D341Med (cell line): ENCODE results near the gene KRTAP4-8.
"Not testable (repeated sequence)": the region's sequence is repeated elsewhere in the genome, so short reads cannot be mapped to it uniquely, and the experiment has no call there.

ENCODE experiments used
- DNase-seq: peaks from one replicate; pipeline ENCODE4 v3.0.0; 2012; ENCODE audit warnings: low spot score

The KRTAP4-8 gene

DNA sequence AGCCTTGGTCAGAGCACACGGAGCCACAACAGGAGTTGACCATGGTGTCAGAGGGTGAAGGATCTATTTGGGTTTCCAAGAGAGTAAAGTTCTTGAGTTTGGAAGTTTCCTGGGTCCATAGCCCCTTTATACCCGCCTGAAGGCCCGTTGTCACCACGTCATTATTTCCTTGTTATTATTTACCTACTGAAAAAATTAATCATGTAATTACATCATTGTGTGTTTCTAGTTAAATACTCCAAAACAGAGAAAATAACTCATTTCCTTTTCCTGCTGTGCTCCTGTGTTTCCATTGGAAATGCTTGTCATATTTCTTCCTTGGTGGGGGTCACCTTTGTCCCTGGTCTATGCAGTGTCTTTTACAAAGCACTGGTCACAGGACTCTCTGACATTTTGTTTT lies at the start of gene KRTAP4-8:
KRTAP4-8 (minus strand) TSS at position 101 of the 400 bp plus-strand sequence; CDS start at position 43, 58 bp downstream.
- no peak for DNase-seq

DNA sequence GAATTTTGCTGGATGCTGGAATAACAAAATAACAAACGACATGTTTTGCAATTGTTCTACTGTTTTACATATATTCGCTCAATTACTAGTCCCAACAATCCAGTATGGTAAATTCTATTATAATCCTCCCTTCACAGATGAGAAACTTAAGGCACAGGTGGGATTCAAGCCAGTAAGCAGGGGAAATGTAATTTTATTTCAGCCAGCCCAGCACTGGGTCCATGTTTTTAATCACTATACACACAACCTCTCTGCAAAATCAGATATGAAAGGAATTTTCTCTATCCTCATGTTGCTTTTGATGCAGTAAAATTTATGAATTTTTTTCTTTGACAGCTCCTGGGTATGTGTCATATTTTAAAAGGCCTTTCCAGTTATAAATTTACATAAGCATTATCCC lies 47.3 kb upstream of the KRTAP4-8 start:
- DNase-seq = no peak

DNA sequence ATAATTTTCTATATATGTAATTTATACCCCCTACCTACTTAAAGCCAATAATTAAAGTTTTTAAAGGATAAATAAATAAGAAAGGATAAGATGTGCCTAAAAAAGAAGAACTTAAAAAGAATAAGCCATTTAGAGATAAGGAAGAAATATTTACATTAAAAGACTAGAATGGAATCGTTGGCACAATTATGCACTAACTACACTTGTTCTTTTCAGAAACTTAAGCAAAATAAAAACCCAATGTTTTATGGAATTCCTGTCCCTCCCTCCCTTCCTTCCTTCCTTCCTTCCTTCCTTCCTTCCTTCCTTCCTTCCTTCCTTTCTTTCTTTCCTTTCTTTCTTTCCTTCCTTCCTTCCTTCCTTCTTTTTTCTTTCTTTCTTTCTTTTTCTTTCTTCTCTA lies 46.9 kb upstream of the KRTAP4-8 start:
- no peak for DNase-seq

DNA sequence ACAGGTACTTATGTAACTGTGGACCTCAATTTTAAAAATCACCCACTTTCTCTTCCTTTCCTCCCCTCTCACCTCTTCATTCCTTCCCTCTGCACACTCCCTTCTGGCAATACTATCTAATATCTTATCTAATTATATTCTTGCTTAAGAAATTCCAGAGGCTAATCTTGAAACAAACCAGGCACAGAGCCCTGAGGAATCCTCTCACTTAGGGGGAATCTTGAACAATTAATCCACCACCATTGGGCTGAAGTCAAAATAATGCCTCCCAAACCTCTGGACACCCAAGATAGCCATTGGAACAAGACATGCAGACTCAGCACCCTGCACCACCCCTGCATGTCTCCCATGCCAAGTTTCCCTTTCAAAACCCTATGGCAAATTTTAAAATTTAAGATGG lies 43.4 kb upstream of the KRTAP4-8 start:
- DNase-seq = no peak

DNA sequence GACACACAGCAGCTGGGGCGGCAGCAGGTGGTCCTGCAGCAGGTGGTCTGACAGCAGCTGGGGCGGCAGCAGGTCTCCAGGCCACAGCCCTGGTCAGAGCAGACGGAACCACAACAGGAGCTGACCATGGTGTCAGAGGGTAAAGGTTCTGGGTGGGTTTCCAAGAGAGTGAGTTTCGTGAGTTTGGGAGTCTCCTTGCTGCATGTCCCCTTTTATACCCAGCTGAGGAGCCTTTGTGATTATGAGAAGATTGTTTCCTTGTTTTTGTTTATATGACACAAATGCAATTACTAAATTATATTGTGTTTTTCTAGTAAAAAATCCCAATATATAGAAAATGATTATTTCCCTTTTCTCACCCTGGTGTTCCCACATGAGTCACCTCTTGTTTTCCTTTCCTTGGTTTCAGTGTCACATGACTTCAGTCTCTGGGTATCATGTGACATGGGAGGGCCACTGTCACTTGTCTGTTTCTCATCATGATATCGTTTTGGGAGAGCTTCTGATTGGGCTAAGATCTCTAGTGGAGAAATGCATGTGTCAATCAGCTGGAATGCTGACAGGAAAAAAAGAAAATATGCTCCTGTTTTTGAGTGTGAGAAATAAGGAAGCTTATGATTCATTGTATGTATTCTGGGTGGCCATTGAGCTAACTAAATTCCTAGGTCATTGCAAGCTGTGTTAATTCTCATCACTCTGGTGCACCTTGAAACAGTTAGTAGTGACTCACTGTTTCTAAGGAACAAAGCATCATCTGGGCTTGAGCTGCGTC lies 42.6 kb upstream of the KRTAP4-8 start, which contains the start of gene KRTAP4-6:
KRTAP4-6 (minus strand) TSS at position 185 of the 772 bp plus-strand sequence; CDS start at position 128, 57 bp downstream.
- DNase-seq = no peak

DNA sequence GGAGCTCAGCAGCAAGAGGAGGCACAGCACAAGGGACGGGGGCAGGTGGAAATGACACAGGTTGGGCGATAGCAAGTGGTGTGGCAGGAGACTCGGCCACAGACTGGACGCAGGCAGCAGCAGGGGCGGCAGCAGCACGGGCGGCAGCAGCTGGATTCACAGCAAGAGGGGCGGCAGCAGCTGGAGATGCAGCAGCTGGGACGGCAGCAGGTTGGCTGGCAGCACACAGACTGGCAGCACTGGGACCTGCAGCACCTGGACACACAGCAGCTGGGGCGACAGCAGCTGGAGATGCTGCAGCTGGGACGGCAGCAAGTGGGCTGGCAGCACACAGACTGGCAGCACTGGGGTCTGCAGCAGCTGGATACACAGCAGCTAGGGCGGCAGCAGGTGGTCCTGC lies 41.9 kb upstream of the KRTAP4-8 start:
- DNase-seq = not testable (repeated sequence)

DNA sequence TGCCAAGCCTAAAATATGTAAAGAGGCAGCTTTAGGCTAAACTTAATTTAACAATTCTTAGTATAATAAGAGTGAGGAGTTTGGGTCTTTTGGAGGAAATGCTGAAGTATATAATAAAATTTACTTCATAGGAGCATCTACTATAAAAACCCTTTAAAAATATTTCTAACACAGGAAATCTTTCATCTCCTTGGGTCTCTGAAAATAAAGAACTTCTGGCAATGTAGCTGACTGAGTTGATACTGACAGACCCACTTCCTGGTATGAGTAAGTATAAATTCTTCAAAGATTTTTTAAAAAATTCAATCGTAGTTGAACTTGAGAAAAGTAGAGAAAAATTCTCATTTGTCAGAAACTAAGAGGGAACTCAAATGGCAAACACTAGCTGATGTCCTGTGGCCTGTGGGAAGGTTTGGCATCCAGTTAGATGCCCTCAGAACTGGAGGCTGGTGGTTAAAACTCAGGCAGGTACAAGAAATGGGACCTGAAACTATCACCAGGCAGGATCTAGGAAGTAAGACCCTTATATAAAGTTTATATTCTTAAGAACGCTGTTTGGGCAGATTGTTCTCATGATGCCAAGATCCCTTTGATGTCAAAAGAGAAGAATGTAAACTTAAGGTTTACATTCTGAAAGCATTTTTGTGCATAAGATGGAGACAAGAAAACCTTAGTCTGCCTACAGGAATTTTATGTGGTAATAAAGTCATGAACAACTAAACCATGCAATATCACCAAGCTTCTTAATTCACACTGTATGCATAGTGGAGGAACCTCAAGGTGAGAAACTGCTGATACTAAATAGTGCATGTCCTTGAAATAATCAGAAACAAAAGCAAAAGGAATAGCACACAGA lies 36.2 kb upstream of the KRTAP4-8 start:
- no peak for DNase-seq

DNA sequence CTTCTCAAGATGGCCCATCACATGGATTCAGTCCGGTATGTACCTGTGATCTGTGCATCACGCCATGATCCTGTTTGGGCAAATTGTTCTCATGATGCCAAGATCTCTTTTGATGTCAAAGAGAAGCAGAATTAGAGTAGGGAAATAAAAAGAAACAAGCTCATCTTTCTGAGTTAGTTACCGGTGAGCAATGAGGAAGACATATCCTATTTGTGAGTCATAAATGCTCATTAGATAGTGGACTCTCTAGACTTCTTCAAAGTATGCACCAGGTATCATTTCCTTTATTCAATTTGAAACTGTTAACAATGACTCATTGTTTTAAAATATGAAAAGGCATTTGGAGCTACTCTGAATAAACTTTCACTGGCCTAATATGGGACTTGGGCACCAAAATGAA lies 34.0 kb upstream of the KRTAP4-8 start:
- DNase-seq = no peak

DNA sequence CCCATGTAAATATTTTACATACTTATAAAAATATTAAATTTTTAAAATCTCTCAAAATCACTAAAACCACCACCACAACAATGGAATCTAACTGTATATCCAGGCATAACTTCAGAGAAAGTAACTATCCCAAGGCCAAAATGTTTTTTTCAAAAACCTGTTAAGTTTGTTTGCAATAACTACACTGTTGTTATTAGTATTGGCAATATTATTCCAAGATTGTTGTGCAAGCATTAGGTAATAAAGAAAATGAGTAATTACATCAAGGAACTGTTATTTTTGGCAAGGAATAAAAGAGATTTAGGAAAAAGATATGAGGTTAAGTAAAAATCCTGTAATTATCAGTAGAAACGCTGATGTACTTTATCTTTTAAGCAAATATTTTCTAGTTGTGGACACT lies 29.4 kb upstream of the KRTAP4-8 start:
- DNase-seq = no peak

DNA sequence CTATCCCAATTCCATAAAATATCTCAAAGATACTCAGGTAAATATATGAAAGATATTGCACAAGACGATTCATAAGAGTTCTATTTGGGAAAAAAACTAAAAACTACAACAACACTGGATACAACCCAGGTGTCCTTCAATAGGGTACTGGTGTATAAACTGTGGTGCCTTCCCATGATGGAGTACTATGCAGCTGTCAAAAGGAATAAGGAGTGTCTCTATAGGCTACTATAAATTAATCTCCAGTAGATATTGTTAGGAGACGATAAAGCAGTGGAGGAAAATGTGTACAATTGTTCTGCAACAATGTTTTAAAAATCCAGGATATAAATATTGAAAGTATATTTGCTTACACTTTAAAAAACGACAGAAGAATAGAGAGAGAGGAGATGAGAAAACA lies 28.5 kb upstream of the KRTAP4-8 start:
- DNase-seq = no peak

DNA sequence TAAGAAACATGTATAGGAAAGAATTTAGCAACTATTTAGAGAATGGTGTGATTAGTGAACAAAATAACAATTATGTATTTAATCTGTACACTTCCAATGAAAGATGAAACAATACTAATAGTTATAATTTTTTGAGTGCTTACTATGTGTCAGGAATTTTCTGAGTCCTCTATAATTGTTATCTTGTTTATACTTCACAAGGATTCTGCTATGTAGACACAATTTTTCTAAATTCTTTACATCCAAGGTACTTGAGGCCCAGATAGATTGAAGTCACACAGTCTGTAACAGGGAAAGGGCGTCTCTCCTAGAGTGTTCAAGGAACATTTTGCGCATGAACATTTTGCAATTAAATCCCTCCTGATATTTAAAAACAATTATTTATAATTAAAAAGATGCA lies 27.1 kb upstream of the KRTAP4-8 start:
- no peak for DNase-seq

DNA sequence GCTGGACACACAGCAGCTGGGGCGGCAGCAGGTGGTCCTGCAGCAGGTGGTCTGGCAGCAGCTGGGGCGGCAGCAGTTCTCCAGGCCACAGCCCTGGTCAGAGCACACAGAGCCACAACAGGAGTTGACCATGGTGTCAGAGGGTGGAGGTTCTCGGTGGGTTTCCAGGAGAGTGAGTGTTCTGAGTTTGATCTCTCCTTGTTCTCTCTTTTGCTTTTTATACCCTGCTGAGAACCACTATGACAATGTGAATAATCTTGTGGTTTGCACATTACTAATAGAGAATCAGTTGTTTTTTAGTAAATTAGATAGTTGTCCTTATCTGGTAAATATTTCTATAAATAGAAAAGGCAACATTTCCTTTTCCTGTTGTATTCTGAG lies 26.0 kb upstream of the KRTAP4-8 start, which contains the start of gene KRTAP4-12:
KRTAP4-12 (minus strand) TSS at position 192 of the 381 bp plus-strand sequence; CDS start at position 132, 60 bp downstream.
- DNase-seq = not testable (repeated sequence)

DNA sequence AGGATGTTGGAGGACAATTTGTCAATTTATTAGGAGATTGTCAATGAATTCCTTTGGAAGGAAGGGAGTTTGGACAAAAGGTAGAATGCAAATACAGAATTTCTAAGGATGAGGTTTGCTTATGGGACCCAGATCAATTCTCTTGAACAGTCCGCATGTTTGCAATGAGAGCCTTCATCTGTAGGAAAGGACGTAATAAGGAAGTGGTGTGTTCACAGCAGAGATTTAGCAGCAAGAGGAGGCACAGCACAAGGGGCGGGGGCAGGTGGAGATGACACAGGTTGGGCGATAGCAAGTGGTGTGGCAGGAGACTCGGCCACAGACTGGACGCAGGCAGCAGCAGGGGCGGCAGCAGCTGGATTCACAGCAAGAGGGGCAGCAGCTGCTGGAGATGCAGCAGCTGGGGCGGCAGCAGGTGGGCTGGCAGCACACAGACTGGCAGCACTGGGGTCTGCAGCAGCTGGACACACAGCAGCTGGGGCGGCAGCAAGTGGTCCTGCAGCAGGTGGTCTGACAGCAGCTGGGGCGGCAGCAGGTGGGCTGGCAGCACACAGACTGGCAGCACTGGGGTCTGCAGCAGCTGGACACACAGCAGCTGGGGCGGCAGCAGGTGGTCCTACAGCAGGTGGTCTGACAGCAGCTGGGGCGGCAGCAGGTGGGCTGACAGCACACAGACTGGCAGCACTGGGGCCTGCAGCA lies 25.5 kb upstream of the KRTAP4-8 start:
- DNase-seq = not testable (repeated sequence)

DNA sequence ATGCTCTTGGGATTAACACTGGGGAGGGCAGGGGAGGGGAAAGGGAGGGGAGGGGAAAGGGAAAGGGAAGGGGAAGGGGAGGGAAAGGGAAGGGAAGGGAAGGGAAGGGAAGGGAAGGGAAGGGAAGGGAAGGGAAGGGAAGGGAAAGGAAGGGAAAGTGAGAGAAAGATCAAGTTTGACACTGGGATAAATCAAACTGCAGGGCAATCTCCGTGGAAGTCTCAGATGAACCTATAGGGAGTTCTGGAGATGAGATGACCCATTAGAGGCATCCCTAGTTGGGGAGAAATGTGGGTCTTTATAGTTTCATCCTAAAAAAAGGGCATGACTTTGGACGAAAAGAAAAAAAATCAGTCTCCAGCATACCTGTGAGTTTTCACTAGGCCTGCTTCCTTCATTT lies 23.8 kb upstream of the KRTAP4-8 start:
- no peak for DNase-seq

DNA sequence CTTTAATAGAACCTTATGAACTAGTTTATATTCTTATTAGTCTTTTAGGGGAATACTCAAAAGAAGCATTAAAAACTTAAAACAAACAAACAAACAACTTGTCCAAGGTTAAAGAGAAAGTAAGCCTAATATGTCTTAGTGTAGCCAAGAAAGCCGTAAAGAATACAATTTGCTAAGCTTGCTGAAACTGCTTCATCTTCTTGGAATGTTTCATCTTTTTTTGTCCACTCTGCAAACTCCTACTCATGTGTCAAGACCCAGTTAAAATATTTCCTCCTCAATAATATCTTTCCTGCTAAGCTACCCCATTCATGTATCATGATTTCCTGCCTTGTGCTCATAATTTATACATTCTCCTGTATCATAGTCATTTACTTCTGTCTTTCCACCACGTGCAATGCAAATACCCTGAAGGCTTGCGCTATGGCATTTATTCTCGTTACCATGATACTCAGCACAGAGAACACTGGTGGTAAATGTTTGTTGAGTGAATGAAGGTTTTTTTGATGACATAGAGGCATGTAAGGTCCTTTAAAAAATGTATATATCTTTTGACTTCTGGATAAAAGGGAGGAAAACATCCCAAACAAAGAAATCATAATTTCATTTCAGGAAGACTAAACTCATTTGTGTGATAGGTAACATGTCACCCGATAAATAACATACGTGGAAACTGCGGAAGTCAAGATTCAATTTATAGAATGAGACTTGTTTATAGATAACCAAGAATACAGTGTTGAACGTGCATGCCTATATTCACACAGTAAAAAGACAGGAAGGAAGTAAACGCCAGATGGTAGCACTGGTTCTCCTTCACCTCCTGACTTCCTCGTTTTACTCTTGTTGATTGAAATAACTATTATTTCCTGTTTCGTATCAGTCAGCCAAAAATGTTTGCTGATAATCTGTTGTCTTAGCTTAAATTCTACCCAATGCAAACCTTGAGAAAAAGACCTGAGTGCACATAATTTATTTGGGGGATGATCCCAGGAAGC lies 22.1 kb upstream of the KRTAP4-8 start:
- not testable (repeated sequence) for DNase-seq

DNA sequence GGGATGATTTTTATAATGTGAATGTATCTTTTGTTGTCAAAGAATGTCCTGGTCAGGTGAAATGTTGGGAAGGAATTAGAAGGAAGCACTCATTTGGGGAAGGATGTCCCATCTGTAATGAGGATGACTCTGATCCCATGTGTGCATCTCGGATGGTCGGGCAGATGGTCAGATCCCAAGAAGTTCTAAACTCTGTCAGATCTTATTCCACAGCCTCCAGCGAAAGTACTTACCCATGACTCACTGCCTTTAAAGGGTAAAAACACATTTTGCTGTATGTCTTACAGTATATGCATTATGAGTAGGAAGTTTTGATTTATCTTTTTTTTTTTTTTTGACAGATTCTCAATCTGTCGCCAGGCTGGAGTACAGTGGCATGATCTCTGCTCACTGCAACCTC lies 20.8 kb upstream of the KRTAP4-8 start:
- no peak for DNase-seq

DNA sequence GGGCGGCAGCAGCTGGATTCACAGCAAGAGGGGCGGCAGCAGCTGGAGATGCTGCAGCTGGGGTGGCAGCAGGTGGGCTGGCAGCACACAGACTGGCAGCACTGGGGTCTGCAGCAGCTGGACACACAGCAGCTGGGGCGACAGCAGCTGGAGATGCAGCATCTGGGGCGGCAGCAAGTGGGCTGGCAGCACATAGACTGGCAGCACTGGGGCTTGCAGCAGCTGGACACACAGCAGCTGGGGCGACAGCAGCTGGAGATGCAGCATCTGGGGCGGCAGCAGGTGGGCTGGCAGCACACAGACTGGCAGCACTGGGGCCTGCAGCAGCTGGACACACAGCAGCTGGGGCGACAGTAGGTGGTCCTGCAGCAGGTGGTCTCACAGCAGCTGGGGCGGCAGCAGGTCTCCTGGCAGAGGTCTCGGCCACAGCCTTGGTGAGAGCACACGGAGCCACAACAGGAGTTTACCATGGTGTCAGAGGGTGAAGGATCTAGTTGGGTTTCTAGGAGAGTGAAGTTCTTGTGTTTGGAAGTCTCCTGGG lies 20.0 kb upstream of the KRTAP4-8 start, which contains the start of gene KRTAP4-11:
KRTAP4-11 (minus strand) TSS at position 528 of the 541 bp plus-strand sequence; CDS start at position 470, 58 bp downstream.
- not testable (repeated sequence) for DNase-seq

DNA sequence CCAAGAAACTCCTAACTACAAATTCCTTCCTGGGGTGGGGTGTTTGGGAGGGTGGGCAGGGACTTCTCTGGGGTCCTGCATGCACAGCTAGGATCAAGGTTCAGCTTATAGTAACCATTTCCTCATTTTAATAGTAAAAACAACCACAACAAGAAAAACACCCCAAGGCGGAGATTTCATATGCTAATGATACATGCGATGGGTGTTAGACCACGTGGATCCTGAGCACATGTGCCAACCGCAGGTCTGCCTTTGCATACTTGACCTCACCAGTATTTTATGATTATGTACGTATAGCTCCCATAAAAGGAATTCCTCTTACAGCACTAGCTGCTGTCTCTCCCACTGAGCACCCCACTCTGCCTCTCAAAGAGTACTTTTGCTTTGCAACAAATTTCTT lies 18.4 kb upstream of the KRTAP4-8 start:
- no peak for DNase-seq

DNA sequence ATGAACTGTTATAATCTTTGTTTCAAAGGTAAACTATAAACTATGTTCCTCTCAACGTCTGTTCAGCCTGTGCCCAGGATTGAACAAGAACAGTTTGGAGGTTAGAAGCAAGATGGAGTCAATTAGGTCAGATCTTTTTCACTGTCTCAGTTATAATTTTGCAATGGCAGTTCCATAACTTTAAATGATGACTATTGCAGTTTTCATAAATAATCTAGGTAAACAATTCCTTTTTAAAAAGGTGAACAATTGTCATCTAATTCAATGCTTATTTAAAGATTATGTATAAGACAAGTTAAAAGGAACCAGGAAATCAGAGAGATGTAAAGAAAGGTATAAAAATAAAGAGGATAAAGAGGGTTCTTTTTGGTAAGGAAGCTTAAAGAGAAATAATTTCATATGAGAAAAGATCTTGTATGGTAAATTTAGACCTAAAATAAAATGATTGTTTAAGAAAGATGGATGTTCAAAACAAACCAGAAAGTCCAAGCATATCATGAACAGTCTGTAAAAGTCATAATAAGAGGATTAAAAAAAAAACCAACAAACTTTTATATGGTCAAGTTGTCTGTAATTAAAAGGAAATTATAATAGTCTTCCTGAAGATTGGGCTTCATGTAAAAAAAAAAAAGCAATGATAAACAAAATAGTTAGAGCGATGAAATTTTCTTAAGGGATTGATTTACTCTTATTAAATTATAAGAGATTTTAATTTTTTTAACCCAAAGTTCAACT lies 13.4 kb upstream of the KRTAP4-8 start:
- no peak for DNase-seq
